Measurements from ENCODE around the gene DNAH11.

DNAH11 gene

GRCh38 chr7:21651697-21652096, 108.9 kb downstream of the DNAH11 start:
- no peak for DNase-seq

DNA sequence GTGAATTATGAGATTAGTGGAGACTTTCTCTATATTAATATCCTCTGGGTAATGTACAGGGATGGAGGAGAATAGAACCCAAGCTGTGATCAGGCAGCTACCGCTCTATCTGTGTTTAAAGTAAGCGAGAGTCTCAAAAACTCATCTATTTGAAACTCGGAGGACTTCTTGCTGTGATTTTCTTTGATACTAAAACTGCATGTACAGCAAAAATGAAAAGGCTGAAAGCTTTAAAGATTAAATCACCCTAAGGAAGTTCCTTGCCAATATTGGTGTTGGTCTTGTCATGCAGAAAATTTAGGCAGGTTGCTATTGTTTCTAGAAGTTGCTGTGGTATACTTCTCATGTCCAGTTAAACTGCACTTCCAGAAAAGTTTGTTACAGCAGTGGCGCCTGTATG, 110.8 kb downstream of the DNAH11 start:
- no peaks in the 10 kb centered on the region for H3K27me3 ChIP-seq
- no peaks in the 10 kb centered on the region for H3K4me1 ChIP-seq
- no peak for DNase-seq
- no peak for TF ChIP-seq CTCF (IDR thresholded peaks at IDR 0.05; ENCODE audit: low read depth, low read length)
- H3K36me3 ChIP-seq: no peaks in the 10 kb centered on the region
- no peak overlapping the region for H3K4me3 ChIP-seq (ENCODE audit: low read depth, low read length)
- H3K9me3 ChIP-seq: no peaks in the 10 kb centered on the region

More at GRCh38 chr7:21651697-21652096, 108.9 kb downstream of the DNAH11 start:
- no peaks in the 10 kb centered on the region for H3K27me3 ChIP-seq
- H3K9me3 ChIP-seq: no peaks in the 10 kb centered on the region
- no peak overlapping the region for H3K4me3 ChIP-seq (ENCODE audit: low read depth, low read length)
- no peaks in the 10 kb centered on the region for H3K36me3 ChIP-seq
- TF ChIP-seq CTCF (IDR thresholded peaks at IDR 0.05; ENCODE audit: low read depth, low read length): no peak
- no peaks in the 10 kb centered on the region for H3K4me1 ChIP-seq

DNA sequence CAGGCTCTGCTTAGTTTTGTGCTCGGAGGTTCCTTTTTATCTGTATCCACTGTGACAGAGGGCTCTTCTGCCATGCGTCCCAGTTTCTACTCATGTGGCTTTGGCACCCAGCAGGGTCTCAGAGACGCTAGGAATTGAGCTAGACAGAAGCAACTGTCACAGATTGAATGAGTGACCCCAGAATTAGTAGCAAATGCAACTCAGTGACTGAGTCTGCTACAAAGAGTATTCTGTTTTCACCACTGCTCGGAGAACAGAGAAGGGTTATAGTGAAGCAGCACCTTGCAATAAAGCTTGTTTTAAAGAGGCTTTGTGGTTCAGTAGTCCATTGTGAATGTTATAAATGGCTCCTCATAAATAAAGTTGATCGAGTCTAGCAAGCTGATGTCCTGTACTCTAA, 113.2 kb downstream of the DNAH11 start:
- Histone ChIP-seq H3K36me3 (no peaks in the 10 kb centered on the region), H3K9me3 (no peaks in the 10 kb centered on the region), H3K27me3 (no peaks in the 10 kb centered on the region), H3K4me3 (ENCODE audit: low read depth, low read length) (no peak overlapping the region), H3K4me1 (no peaks in the 10 kb centered on the region)
- no peak for DNase-seq
- no peak for TF ChIP-seq CTCF (IDR thresholded peaks at IDR 0.05; ENCODE audit: low read depth, low read length)

DNA sequence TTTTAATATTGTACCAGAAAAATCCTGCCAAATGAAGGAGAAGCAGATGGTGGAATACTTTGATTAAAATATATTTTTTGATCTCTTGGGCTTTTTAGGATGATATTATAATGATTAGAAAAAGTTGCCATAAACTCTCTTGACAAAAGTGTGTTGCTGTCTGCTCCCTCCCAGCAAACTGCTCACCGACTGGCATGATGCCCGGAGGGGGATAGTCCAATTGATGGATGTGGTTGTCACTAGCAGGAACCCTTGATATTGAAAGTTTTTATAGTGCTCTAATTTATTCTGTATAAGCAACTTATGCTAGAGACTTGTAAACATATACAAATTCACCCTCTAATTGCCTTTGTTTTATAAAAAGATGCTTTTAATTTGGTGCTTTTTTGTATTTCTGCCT, 114.0 kb downstream of the DNAH11 start:
- DNase-seq: no peak
- Histone ChIP-seq H3K4me3 (ENCODE audit: low read depth, low read length) (no peak overlapping the region), H3K36me3 (no peaks in the 10 kb centered on the region), H3K9me3 (no peaks in the 10 kb centered on the region), H3K4me1 (no peaks in the 10 kb centered on the region), H3K27me3 (no peaks in the 10 kb centered on the region)
- TF ChIP-seq CTCF (IDR thresholded peaks at IDR 0.05; ENCODE audit: low read depth, low read length): no peak

GRCh38 chr7:21670496-21670895, 127.7 kb downstream of the DNAH11 start:
- no peaks in the 10 kb centered on the region for H3K9me3 ChIP-seq
- no peak overlapping the region for H3K4me3 ChIP-seq (ENCODE audit: low read depth, low read length)
- H3K4me1 ChIP-seq: no peaks in the 10 kb centered on the region
- H3K27me3 ChIP-seq: no peaks in the 10 kb centered on the region
- DNase-seq: no peak
- H3K36me3 ChIP-seq: no peaks in the 10 kb centered on the region
- no peak for TF ChIP-seq CTCF (IDR thresholded peaks at IDR 0.05; ENCODE audit: low read depth, low read length)

DNA sequence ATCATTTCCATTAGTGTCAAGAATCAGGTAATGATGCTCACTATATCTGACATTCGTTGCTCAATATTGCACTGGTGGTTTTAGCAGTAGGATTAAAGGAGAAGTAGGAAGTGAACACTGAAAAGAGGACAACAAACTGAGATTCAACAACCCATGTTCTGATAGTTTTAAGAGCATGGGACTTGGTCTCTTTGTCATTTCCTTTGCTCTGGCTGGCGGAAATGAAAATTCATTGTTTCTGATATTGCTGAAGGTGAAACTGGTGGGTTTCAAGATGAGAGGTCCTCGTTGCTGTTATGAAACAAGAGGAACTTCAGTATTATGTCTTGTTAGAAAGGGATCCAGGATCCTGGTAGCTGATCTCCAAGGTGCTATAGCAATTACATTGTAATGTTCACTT, 129.0 kb downstream of the DNAH11 start:
- Histone ChIP-seq H3K4me3 (ENCODE audit: low read depth, low read length) (no peak overlapping the region), H3K9me3 (no peaks in the 10 kb centered on the region), H3K4me1 (no peaks in the 10 kb centered on the region), H3K27me3 (no peaks in the 10 kb centered on the region), H3K36me3 (no peaks in the 10 kb centered on the region)
- TF ChIP-seq CTCF (IDR thresholded peaks at IDR 0.05; ENCODE audit: low read depth, low read length): no peak
- DNase-seq: no peak

Measured in BE2C (cell line).